Effector memory CD4-positive, alpha-beta T cell (primary cell): ENCODE data around the gene CUZD1.
"Not testable (repeated sequence)": the region's sequence is repeated elsewhere in the genome, so short reads cannot be mapped to it uniquely, and the experiment has no call there.

Source experiments
- DNase-seq, 3 donors: peaks; one replicate each; pipeline ENCODE4 v3.0.0-alpha.2; 2020
- H3K27ac ChIP-seq: 2 replicates; pipeline ENCODE4 v1.7.0; 2013; ENCODE audit warnings: mild to moderate bottlenecking, low read length, moderate library complexity; ENCODE audit not compliant: insufficient read depth, poor library complexity, severe bottlenecking
- H3K27me3 ChIP-seq: replicated peaks from 2 replicates; pipeline ENCODE4 v1.7.0; 2013; ENCODE audit warnings: mild to moderate bottlenecking, low read length; ENCODE audit not compliant: insufficient read depth, control insufficient read depth, poor library complexity, severe bottlenecking
- H3K36me3 ChIP-seq: 2 replicates; pipeline ENCODE4 v1.7.0; 2013; ENCODE audit warnings: mild to moderate bottlenecking, low read length, moderate library complexity; ENCODE audit not compliant: control insufficient read depth, insufficient read depth
- H3K4me1 ChIP-seq: 2 replicates; pipeline ENCODE4 v1.7.0; 2013; ENCODE audit warnings: low read length, mild to moderate bottlenecking; ENCODE audit not compliant: control insufficient read depth, insufficient read depth, poor library complexity, severe bottlenecking
- H3K4me3 ChIP-seq: 2 replicates; pipeline ENCODE4 v1.7.0; 2013; ENCODE audit warnings: low read length, low read depth, mild to moderate bottlenecking; ENCODE audit not compliant: insufficient read depth, poor library complexity, severe bottlenecking
- H3K9me3 ChIP-seq: 2 replicates; pipeline ENCODE4 v1.7.0; 2013; ENCODE audit warnings: mild to moderate bottlenecking, low read length, moderate library complexity; ENCODE audit not compliant: control insufficient read depth

CUZD1 gene

GRCh38 chr10:122875843-122876466 is 30.3 kb upstream of the CUZD1 start:
- Histone ChIP-seq H3K4me1 (no peaks in the 10 kb centered on the region), H3K9me3 (no peaks in the 10 kb centered on the region), H3K4me3 (no peak overlapping the region), H3K27me3 (no peaks in the 10 kb centered on the region), H3K36me3 (no peaks in the 10 kb centered on the region), H3K27ac (no peak overlapping the region)
- no peak for DNase-seq

- not testable (repeated sequence) for H3K27ac ChIP-seq, H3K9me3 ChIP-seq, H3K36me3 ChIP-seq, DNase-seq, H3K27me3 ChIP-seq, H3K4me1 ChIP-seq, H3K4me3 ChIP-seq
Observed at GRCh38 chr10:122871947-122872346, 26.3 kb upstream of the CUZD1 start.

GRCh38 chr10:122868768-122869167 is 23.1 kb upstream of the CUZD1 start:
- DNase-seq, H3K9me3 ChIP-seq, H3K27me3 ChIP-seq, H3K36me3 ChIP-seq, H3K4me3 ChIP-seq, H3K4me1 ChIP-seq, H3K27ac ChIP-seq: not testable (repeated sequence)

GRCh38 chr10:122866757-122867482 is 21.3 kb upstream of the CUZD1 start:
- H3K27ac ChIP-seq, H3K4me1 ChIP-seq, DNase-seq, H3K4me3 ChIP-seq, H3K36me3 ChIP-seq, H3K27me3 ChIP-seq, H3K9me3 ChIP-seq: not testable (repeated sequence)

GRCh38 chr10:122864901-122865300 is 19.2 kb upstream of the CUZD1 start:
- Histone ChIP-seq H3K4me3 (no peak overlapping the region), H3K36me3 (no peaks in the 10 kb centered on the region), H3K9me3 (no peaks in the 10 kb centered on the region), H3K27ac (no peak overlapping the region), H3K27me3 (no peaks in the 10 kb centered on the region), H3K4me1 (no peaks in the 10 kb centered on the region)
- DNase-seq = no peak

GRCh38 chr10:122864194-122864592 is 18.5 kb upstream of the CUZD1 start:
- Histone ChIP-seq H3K9me3 (no peaks in the 10 kb centered on the region), H3K27ac (no peak overlapping the region), H3K4me3 (no peak overlapping the region), H3K4me1 (no peaks in the 10 kb centered on the region), H3K27me3 (no peaks in the 10 kb centered on the region), H3K36me3 (no peaks in the 10 kb centered on the region)
- no peak for DNase-seq

GRCh38 chr10:122863216-122864193 is 17.8 kb upstream of the CUZD1 start:
- Histone ChIP-seq H3K36me3 (no peaks in the 10 kb centered on the region), H3K9me3 (no peaks in the 10 kb centered on the region), H3K4me3 (no peak overlapping the region), H3K27me3 (no peaks in the 10 kb centered on the region), H3K4me1 (no peaks in the 10 kb centered on the region), H3K27ac (no peak overlapping the region)
- no peak for DNase-seq

- no peak overlapping the region for H3K27ac ChIP-seq
- no peaks in the 10 kb centered on the region for H3K4me1 ChIP-seq
- no peak overlapping the region for H3K4me3 ChIP-seq
- H3K9me3 ChIP-seq = no peaks in the 10 kb centered on the region
- DNase-seq = no peak
- H3K36me3 ChIP-seq = no peaks in the 10 kb centered on the region
- H3K27me3 ChIP-seq = no peaks in the 10 kb centered on the region
Observed at GRCh38 chr10:122861711-122862161, 16.1 kb upstream of the CUZD1 start.

- Histone ChIP-seq H3K27me3 (no peaks in the 10 kb centered on the region), H3K4me3 (no peak overlapping the region), H3K9me3 (no peaks in the 10 kb centered on the region), H3K27ac (no peak overlapping the region), H3K4me1 (no peaks in the 10 kb centered on the region), H3K36me3 (no peaks in the 10 kb centered on the region)
- no peak for DNase-seq
Observed at GRCh38 chr10:122859527-122859926, 13.9 kb upstream of the CUZD1 start.

- not testable (repeated sequence) for H3K27ac ChIP-seq, H3K27me3 ChIP-seq, H3K9me3 ChIP-seq, H3K4me1 ChIP-seq, DNase-seq, H3K4me3 ChIP-seq, H3K36me3 ChIP-seq
Observed at GRCh38 chr10:122858042-122858441, 12.4 kb upstream of the CUZD1 start.
